ACC112 (cell line): ENCODE data around the gene ANKRD17.

Experiments
- H2AFZ ChIP-seq: fragments of 200-600 bp; sonication (generic); one replicate; pipeline ENCODE4 v1.6.0; 2017; ENCODE audit warnings: antibody characterized with exemption, low read length; ENCODE audit not compliant: unreplicated experiment
- H3K27ac ChIP-seq: fragments of 200-600 bp; sonication (generic); 2 replicates; pipeline ENCODE4 v1.5.1; 2014; ENCODE audit warnings: low read depth, mild to moderate bottlenecking, antibody characterized with exemption, low read length, moderate library complexity
- H3K27me3 ChIP-seq: fragments of 200-600 bp; sonication (generic); 2 replicates; pipeline ENCODE4 v1.6.1; 2014; ENCODE audit warnings: mild to moderate bottlenecking, antibody characterized with exemption, low read length, moderate library complexity, mixed read lengths; ENCODE audit not compliant: insufficient read depth
- H3K36me3 ChIP-seq: fragments of 200-600 bp; sonication (generic); 2 replicates; pipeline ENCODE4 v1.6.1; 2016; ENCODE audit warnings: mild to moderate bottlenecking, antibody characterized with exemption, low read length, moderate library complexity, mixed read lengths; ENCODE audit not compliant: insufficient read depth
- H3K4me1 ChIP-seq: fragments of 200-600 bp; sonication (generic); one replicate; pipeline ENCODE4 v1.6.1; 2016; ENCODE audit warnings: low read length, mixed read lengths; ENCODE audit not compliant: insufficient read depth, unreplicated experiment, control insufficient read depth
- H3K4me3 ChIP-seq: fragments of 200-600 bp; sonication (generic); 2 replicates; pipeline ENCODE4 v1.5.1; 2014; ENCODE audit warnings: mild to moderate bottlenecking, low read depth, low read length
- H3K79me2 ChIP-seq: fragments of 200-600 bp; sonication (generic); one replicate; pipeline ENCODE4 v1.6.0; 2016; ENCODE audit warnings: low read length; ENCODE audit not compliant: control insufficient read depth, unreplicated experiment, insufficient read depth

ANKRD17 gene

GRCh38 chr4:73087871-73088270 lies 170.7 kb downstream of the ANKRD17 start:
- no peak overlapping the region for H2AFZ ChIP-seq
- H3K4me3 ChIP-seq, result no peak overlapping the region
- H3K27ac ChIP-seq, result no peak overlapping the region
- H3K79me2 ChIP-seq, result peaks cover 13% of the 10 kb centered on the region
- H3K4me1 ChIP-seq, result no peaks in the 10 kb centered on the region
- peaks cover 28% of the 10 kb centered on the region for H3K36me3 ChIP-seq
- no peaks in the 10 kb centered on the region for H3K27me3 ChIP-seq

- Histone ChIP-seq H3K27ac (peak overlapping the region; percentile 38), H3K4me1 (no peaks in the 10 kb centered on the region), H3K36me3 (peaks cover 18% of the 10 kb centered on the region), H3K79me2 (peaks cover 13% of the 10 kb centered on the region), H3K27me3 (no peaks in the 10 kb centered on the region), H2AFZ (no peak overlapping the region), H3K4me3 (peak overlapping the region; percentile 67)
Observed at GRCh38 chr4:73086095-73086868, 172.3 kb downstream of the ANKRD17 start.

GRCh38 chr4:73080789-73081188 lies 177.8 kb downstream of the ANKRD17 start:
- no peaks in the 10 kb centered on the region for H3K27me3 ChIP-seq
- H3K27ac ChIP-seq, result no peak overlapping the region
- no peak overlapping the region for H2AFZ ChIP-seq
- H3K79me2 ChIP-seq, result peaks cover 8% of the 10 kb centered on the region
- H3K4me3 ChIP-seq, result no peak overlapping the region
- peaks cover 3% of the 10 kb centered on the region for H3K4me1 ChIP-seq
- peaks cover 10% of the 10 kb centered on the region for H3K36me3 ChIP-seq

GRCh38 chr4:73075832-73076231 lies 182.8 kb downstream of the ANKRD17 start:
- Histone ChIP-seq H3K4me1 (peaks cover under 1% of the 10 kb centered on the region), H2AFZ (no peak overlapping the region), H3K27ac (no peak overlapping the region), H3K36me3 (peaks cover 23% of the 10 kb centered on the region), H3K27me3 (no peaks in the 10 kb centered on the region), H3K79me2 (peaks cover 5% of the 10 kb centered on the region), H3K4me3 (no peak overlapping the region)

- H3K36me3 ChIP-seq, result peaks cover 13% of the 10 kb centered on the region; the same call in 1 of the 2 replicates
- H3K27ac ChIP-seq, result peak overlapping the region; percentile 85
- peaks cover 13% of the 10 kb centered on the region for H3K4me1 ChIP-seq
- peak overlapping the region; percentile 97 for H3K4me3 ChIP-seq
- no peaks in the 10 kb centered on the region for H3K27me3 ChIP-seq
- H3K79me2 ChIP-seq, result peaks cover 29% of the 10 kb centered on the region
- peak overlapping the region; percentile 98 for H2AFZ ChIP-seq
Observed at GRCh38 chr4:73070074-73070390, 188.6 kb downstream of the ANKRD17 start.

GRCh38 chr4:73069338-73070073 lies 189.1 kb downstream of the ANKRD17 start, which contains the start of gene COX18:
Gene COX18, minus strand, starts transcription at chr4:73069716. Its CDS starts 67 bp downstream, at chr4:73069649.
- peak within 1 kb of the TSS; percentile 98 for H2AFZ ChIP-seq
- H3K27me3 ChIP-seq, result no peaks in the 10 kb centered on the region

GRCh38 chr4:73068491-73069337 lies 189.9 kb downstream of the ANKRD17 start:
- Histone ChIP-seq H3K27me3 (no peaks in the 10 kb centered on the region), H3K79me2 (peaks cover 29% of the 10 kb centered on the region), H3K27ac (peak overlapping the region; percentile 85), H3K4me3 (peak overlapping the region; percentile 97), H3K4me1 (peaks cover 13% of the 10 kb centered on the region), H2AFZ (peak overlapping the region; percentile 82), H3K36me3 (0 out of 2 replicates have a peak, but pooled peaks cover 7% of the 10 kb centered on the region)

More at GRCh38 chr4:73069338-73070073, 189.1 kb downstream of the ANKRD17 start, which contains the start of gene COX18:
- Histone ChIP-seq H3K27ac (peak within 1 kb of the TSS; percentile 85), H3K36me3 (peaks cover 10% of the 10 kb centered on the region; the same call in 1 of the 2 replicates), H3K4me1 (peaks cover 13% of the 10 kb centered on the region), H3K4me3 (peak within 1 kb of the TSS; percentile 97), H3K79me2 (peaks cover 29% of the 10 kb centered on the region)

- H3K4me1 ChIP-seq, result peaks cover 13% of the 10 kb centered on the region
- 0 out of 2 replicates have a peak, but pooled peaks cover 5% of the 10 kb centered on the region for H3K36me3 ChIP-seq
- peak overlapping the region; percentile 97 for H3K4me3 ChIP-seq
- peaks cover 29% of the 10 kb centered on the region for H3K79me2 ChIP-seq
- H3K27ac ChIP-seq, result peak overlapping the region; percentile 85
- H2AFZ ChIP-seq, result peak overlapping the region; percentile 82
- no peaks in the 10 kb centered on the region for H3K27me3 ChIP-seq
Observed at GRCh38 chr4:73067971-73068394, 190.6 kb downstream of the ANKRD17 start.

GRCh38 chr4:73066928-73067327 lies 191.7 kb downstream of the ANKRD17 start:
- Histone ChIP-seq H3K27me3 (no peaks in the 10 kb centered on the region), H3K4me3 (no peak overlapping the region), H3K36me3 (0 out of 2 replicates have a peak, but pooled peaks cover 5% of the 10 kb centered on the region), H3K79me2 (peaks cover 29% of the 10 kb centered on the region), H2AFZ (no peak overlapping the region), H3K27ac (no peak overlapping the region), H3K4me1 (peaks cover 13% of the 10 kb centered on the region)

GRCh38 chr4:73066445-73066844 lies 192.2 kb downstream of the ANKRD17 start:
- Histone ChIP-seq H3K27me3 (no peaks in the 10 kb centered on the region), H3K36me3 (0 out of 2 replicates have a peak, but pooled peaks cover 5% of the 10 kb centered on the region), H3K4me1 (peaks cover 13% of the 10 kb centered on the region), H2AFZ (no peak overlapping the region), H3K79me2 (peaks cover 29% of the 10 kb centered on the region), H3K27ac (no peak overlapping the region), H3K4me3 (no peak overlapping the region)
